Fibroblast of mammary gland (primary cell): ENCODE results near the gene SECISBP2L.

Source experiments
- DNase-seq: peaks from one replicate; pipeline ENCODE4 v3.0.0-alpha.2; 2010; ENCODE audit warnings: low read depth
- H3K4me3 ChIP-seq: 2 replicates; pipeline ENCODE4 v1.5.1; 2011; ENCODE audit warnings: low read depth, mild to moderate bottlenecking, low read length, moderate library complexity; ENCODE audit not compliant: control insufficient read depth
- CTCF ChIP-seq: conservative IDR thresholded peaks from 2 replicates; pipeline ENCODE4 v1.5.1; 2011; ENCODE audit warnings: low read depth, low read length, inconsistent platforms; ENCODE audit not compliant: control insufficient read depth, insufficient read depth

Gene SECISBP2L

GRCh38 chr15:49055630-49056029 is 9.4 kb upstream of the SECISBP2L start:
- no peak for TF ChIP-seq CTCF
- no peak for DNase-seq
- H3K4me3 ChIP-seq, result no peak overlapping the region

GRCh38 chr15:49052662-49053061 is 6.4 kb upstream of the SECISBP2L start:
- no peak for DNase-seq
- no peak for TF ChIP-seq CTCF
- H3K4me3 ChIP-seq, result no peak overlapping the region

- no peak for DNase-seq
- no peak for TF ChIP-seq CTCF
- no peak overlapping the region for H3K4me3 ChIP-seq
These were observed 1.2 kb upstream of the SECISBP2L start for GRCh38 chr15:49047456-49047855.

GRCh38 chr15:49045751-49046219 is 461 bp downstream of the SECISBP2L start:
- peak overlapping the region; percentile 91 for H3K4me3 ChIP-seq
- TF ChIP-seq CTCF, result no peak
- DNase-seq, result peak; percentile 44

GRCh38 chr15:49044766-49045606 is 1.3 kb downstream of the SECISBP2L start:
- no peak for TF ChIP-seq CTCF
- peak overlapping the region; percentile 91 for H3K4me3 ChIP-seq
- DNase-seq, result peak; percentile 14

- peak; percentile 2 for DNase-seq
- no peak overlapping the region for H3K4me3 ChIP-seq
- no peak for TF ChIP-seq CTCF
These were observed 2.2 kb downstream of the SECISBP2L start for GRCh38 chr15:49044002-49044401.
